A673 (cell line): ENCODE data around the gene EPB41L4B. TPM values are rescaled to one million over a fixed set of nuclear protein-coding genes. Genes with fewer than 3 reads are reported as not detected.
"Not testable (repeated sequence)": the region's sequence is repeated elsewhere in the genome, so short reads cannot be mapped to it uniquely, and the experiment has no call there.

Experiments
- BruUV-seq: library from RNA; stranded (reverse); fragments of 400-500 nt; replicated peaks from 2 replicates; lab custom pipeline; 2021; lab: Mats Ljungman, UMichigan
- CTCF ChIA-PET: fragments of 300-600 bp; sonication (Branson Sonifier 250); formaldehyde crosslinking; loops from one replicate; lab custom pipeline; 2022; ENCODE audit warnings: antibody characterized with exemption; lab: Charles Lee
- POLR2A ChIA-PET: fragments of 300-600 bp; sonication (Branson Sonifier 250); formaldehyde crosslinking; loops from one replicate; lab custom pipeline; 2022; ENCODE audit warnings: antibody characterized with exemption; ENCODE audit not compliant: low non-redundant PET; lab: Charles Lee
- DNase-seq: peaks from one replicate; pipeline ENCODE4 v3.0.0-alpha.2; 2015; ENCODE audit warnings: low spot score
- H3K27ac ChIP-seq: fragments of 200-600 bp; sonication (generic); 2 replicates; pipeline ENCODE4 v1.5.1; 2016; ENCODE audit warnings: mixed run types, low read depth, mild to moderate bottlenecking, mixed read lengths, antibody characterized with exemption, low read length; ENCODE audit not compliant: poor library complexity, severe bottlenecking
- H3K27me3 ChIP-seq: fragments of 200-600 bp; sonication (generic); replicated peaks from 2 replicates; pipeline ENCODE4 v1.6.1; 2017; ENCODE audit warnings: mixed run types, low read depth, mild to moderate bottlenecking, mixed read lengths, antibody characterized with exemption, low read length; ENCODE audit not compliant: insufficient read depth, poor library complexity
- H3K36me3 ChIP-seq: fragments of 200-600 bp; sonication (generic); 2 replicates; pipeline ENCODE4 v1.6.1; 2016; ENCODE audit warnings: mixed run types, mild to moderate bottlenecking, mixed read lengths, antibody characterized with exemption, low read length; ENCODE audit not compliant: insufficient read depth, poor library complexity, severe bottlenecking
- H3K4me1 ChIP-seq: fragments of 200-600 bp; sonication (generic); 2 replicates; pipeline ENCODE4 v1.6.1; 2017; ENCODE audit warnings: mixed run types, mild to moderate bottlenecking, mixed read lengths, antibody characterized with exemption, low read length; ENCODE audit not compliant: insufficient read depth, poor library complexity, severe bottlenecking
- H3K4me3 ChIP-seq: fragments of 200-600 bp; sonication (generic); 2 replicates; pipeline ENCODE4 v1.5.1; 2016; ENCODE audit warnings: low read depth, mixed run types, mild to moderate bottlenecking, mixed read lengths, low read length; ENCODE audit not compliant: poor library complexity, severe bottlenecking
- H3K9me3 ChIP-seq: fragments of 200-600 bp; sonication (generic); 2 replicates; pipeline ENCODE4 v1.6.1; 2016; ENCODE audit warnings: mixed run types, low read depth, mild to moderate bottlenecking, mixed read lengths, antibody characterized with exemption, low read length; ENCODE audit not compliant: poor library complexity, severe bottlenecking
- EZH2 ChIP-seq: fragments of 200-600 bp; sonication (generic); IDR thresholded peaks from 2 replicates; pipeline ENCODE4 v1.6.1; 2017; ENCODE audit warnings: borderline replicate concordance, low read depth, mild to moderate bottlenecking, mixed read lengths, antibody characterized with exemption, low read length; ENCODE audit not compliant: poor library complexity, severe bottlenecking
- intact Hi-C: fragments of 100-400 bp; cut with micrococcal nuclease; formaldehyde crosslinking; loops from one replicate; pipeline ENCODE4 v1.10.0; 2022; ENCODE audit not compliant: unreplicated experiment
- total RNA-seq: library from RNA; stranded (reverse); gene quantifications from 2 replicates; pipeline ENCODE4 v1.2.3, GENCODE V29; 2021
- TF ChIP-seq, protein P1 (sequence below): fragments of 300-800, 200-600 bp; sonication (generic); conservative IDR thresholded peaks from 2 replicates; pipeline ENCODE4 v1.5.1; 2017; ENCODE audit warnings: low read depth, mild to moderate bottlenecking, antibody characterized with exemption, low read length, moderate library complexity, mixed read lengths

The EPB41L4B gene
- total RNA-seq, 1 experiment from 2014 or later: not detected

DNA sequence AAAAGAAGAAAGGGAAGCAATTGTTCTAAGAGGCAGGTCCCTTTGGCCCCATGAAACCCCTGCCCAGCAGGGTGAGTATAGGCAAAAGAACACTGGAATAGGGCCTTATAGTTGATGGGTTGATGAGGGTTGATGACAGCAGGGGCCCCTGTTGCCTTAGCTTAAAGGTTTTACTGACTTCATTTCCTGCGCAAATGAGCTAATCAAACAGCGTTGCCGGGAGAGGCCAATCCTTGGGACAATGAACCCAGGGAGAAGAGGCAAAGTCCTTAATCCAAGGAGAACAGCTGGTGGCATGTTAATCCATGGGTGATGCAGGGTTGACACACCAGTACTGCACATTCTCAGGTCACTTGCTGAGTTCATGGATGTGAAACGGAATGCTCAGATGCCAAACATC is 22.0 kb upstream of the EPB41L4B start:
- Histone ChIP-seq H3K9me3 (no peaks in the 10 kb centered on the region), H3K27ac (no peak overlapping the region), H3K36me3 (no peaks in the 10 kb centered on the region), H3K4me1 (no peaks in the 10 kb centered on the region), H3K4me3 (no peak overlapping the region), H3K27me3 (no peaks in the 10 kb centered on the region)
- TF ChIP-seq, protein P1, sequence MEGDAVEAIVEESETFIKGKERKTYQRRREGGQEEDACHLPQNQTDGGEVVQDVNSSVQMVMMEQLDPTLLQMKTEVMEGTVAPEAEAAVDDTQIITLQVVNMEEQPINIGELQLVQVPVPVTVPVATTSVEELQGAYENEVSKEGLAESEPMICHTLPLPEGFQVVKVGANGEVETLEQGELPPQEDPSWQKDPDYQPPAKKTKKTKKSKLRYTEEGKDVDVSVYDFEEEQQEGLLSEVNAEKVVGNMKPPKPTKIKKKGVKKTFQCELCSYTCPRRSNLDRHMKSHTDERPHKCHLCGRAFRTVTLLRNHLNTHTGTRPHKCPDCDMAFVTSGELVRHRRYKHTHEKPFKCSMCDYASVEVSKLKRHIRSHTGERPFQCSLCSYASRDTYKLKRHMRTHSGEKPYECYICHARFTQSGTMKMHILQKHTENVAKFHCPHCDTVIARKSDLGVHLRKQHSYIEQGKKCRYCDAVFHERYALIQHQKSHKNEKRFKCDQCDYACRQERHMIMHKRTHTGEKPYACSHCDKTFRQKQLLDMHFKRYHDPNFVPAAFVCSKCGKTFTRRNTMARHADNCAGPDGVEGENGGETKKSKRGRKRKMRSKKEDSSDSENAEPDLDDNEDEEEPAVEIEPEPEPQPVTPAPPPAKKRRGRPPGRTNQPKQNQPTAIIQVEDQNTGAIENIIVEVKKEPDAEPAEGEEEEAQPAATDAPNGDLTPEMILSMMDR: no peak
- ChIA-PET CTCF (no interaction called here), POLR2A (no interaction called here)
- BruUV-seq: no TSS peak
- DNase-seq: no peak
- intact Hi-C loops: no loop called here

DNA sequence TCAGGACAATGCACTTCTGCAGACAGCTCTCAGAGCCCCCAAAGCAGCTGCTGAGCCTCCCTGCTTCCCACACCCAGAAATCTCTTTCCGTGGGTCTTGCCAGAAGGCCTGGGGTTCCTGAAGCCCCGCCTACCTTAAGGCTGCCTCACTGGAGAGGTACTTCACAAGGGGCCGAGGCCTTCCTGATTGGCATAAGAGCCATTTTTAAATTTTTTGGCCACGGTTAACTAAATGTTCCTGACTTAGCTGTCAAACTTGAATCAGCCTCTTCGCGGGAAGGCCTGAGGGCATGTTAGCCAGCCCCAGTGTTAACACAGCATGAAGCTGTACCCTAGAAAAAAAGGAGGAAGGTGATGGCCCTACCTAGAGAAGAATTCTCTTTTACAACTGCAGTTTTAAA is 20.7 kb upstream of the EPB41L4B start:
- H3K4me1 ChIP-seq: no peaks in the 10 kb centered on the region
- no peaks in the 10 kb centered on the region for H3K9me3 ChIP-seq
- no peak for TF ChIP-seq EZH2
- TF ChIP-seq, protein P1: no peak
- DNase-seq: no peak
- no peak overlapping the region for H3K27ac ChIP-seq
- no peak overlapping the region for H3K4me3 ChIP-seq
- ChIA-PET POLR2A (no interaction called here), CTCF (no interaction called here)
- BruUV-seq: no TSS peak
- H3K27me3 ChIP-seq: peaks cover 1% of the 10 kb centered on the region
- intact Hi-C loops: no loop called here
- H3K36me3 ChIP-seq: no peaks in the 10 kb centered on the region

DNA sequence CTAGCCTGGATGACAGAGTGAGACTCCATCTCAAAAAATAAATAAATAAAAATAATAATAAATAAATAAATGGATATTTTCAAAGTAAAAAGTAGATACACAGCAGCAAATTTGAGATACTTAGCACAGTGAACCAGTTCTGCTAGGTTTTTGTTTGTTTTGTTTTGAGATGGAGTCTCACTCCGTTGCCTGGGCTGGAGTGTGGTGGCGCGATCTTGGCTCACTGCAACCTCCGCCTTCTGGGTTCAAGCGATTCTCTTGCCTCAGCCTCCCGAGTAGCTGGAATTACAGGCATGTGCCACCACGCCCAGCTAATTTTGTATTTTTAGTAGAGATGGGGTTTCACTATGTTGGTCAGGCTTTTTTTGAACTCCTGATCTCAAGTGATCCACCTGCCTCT is 20.1 kb upstream of the EPB41L4B start:
- H3K9me3 ChIP-seq, H3K27me3 ChIP-seq, intact Hi-C loops, H3K36me3 ChIP-seq, DNase-seq, H3K4me1 ChIP-seq, POLR2A ChIA-PET, BruUV-seq, CTCF ChIA-PET, H3K27ac ChIP-seq, H3K4me3 ChIP-seq: not testable (repeated sequence)

- Histone ChIP-seq H3K27me3 (peaks cover 4% of the 10 kb centered on the region), H3K9me3 (no peaks in the 10 kb centered on the region), H3K4me3 (no peak overlapping the region), H3K27ac (no peak overlapping the region), H3K4me1 (no peaks in the 10 kb centered on the region), H3K36me3 (no peaks in the 10 kb centered on the region)
- no peak for TF ChIP-seq EZH2
- TF ChIP-seq, protein P1: no peak
- no TSS peak for BruUV-seq
- ChIA-PET CTCF (no interaction called here), POLR2A (no interaction called here)
- intact Hi-C loops: no loop called here
- DNase-seq: no peak
These were observed 15.6 kb upstream of the EPB41L4B start for GRCh38 chr9:109336409-109336808.
